Common myeloid progenitor, CD34-positive (primary cell): ENCODE data around the gene MARS1.
"Not testable (repeated sequence)": the region's sequence is repeated elsewhere in the genome, so short reads cannot be mapped to it uniquely, and the experiment has no call there.

Source experiments
- CTCF ChIA-PET: fragments of 350-600 bp; sonication (Branson Sonifier 250); formaldehyde crosslinking; loops from one replicate; lab custom pipeline; 2021; ENCODE audit warnings: antibody characterized with exemption; lab: Charles Lee
- POLR2A ChIA-PET: fragments of 350-600 bp; sonication (Branson Sonifier 250); formaldehyde crosslinking; loops from one replicate; lab custom pipeline; 2021; ENCODE audit warnings: antibody characterized with exemption; lab: Charles Lee
- DNase-seq, 3 donors: peaks; one replicate each; pipeline versions ENCODE4 v3.0.0 to v3.0.0-alpha.2; 2013
- H3K27ac ChIP-seq, 2 experiments: 1 replicate in 1 of 2; 2 replicates in 1 of 2; pipeline ENCODE4 v1.7.0; 2013; ENCODE audit warnings: inconsistent platforms in 2 of 2, low read length in 2 of 2, mild to moderate bottlenecking in 2 of 2, low read depth in 1 of 2, moderate library complexity in 1 of 2; ENCODE audit not compliant: severe bottlenecking in 2 of 2, insufficient read depth in 1 of 2, poor library complexity in 1 of 2
- H3K27me3 ChIP-seq, 5 experiments: replicated peaks in 2 of 5; 1 replicate in 3 of 5; 2 replicates in 2 of 5; pipeline versions ENCODE4 v1.6.1 to v1.7.0; 2013; ENCODE audit warnings: low read length in 4 of 5, mild to moderate bottlenecking in 2 of 5, moderate library complexity in 2 of 5, inconsistent platforms in 1 of 5; ENCODE audit not compliant: insufficient read depth in 5 of 5, control insufficient read depth in 4 of 5
- H3K36me3 ChIP-seq, 4 experiments: 1 replicate in 2 of 4; 2 replicates in 2 of 4; pipeline versions ENCODE4 v1.6.1 to v1.7.0; 2013; ENCODE audit warnings: low read length in 3 of 4, control low read depth in 1 of 4, mild to moderate bottlenecking in 1 of 4; ENCODE audit not compliant: control insufficient read depth in 4 of 4, insufficient read depth in 4 of 4
- H3K4me1 ChIP-seq, 4 experiments: 1 replicate in 3 of 4; 2 replicates in 1 of 4; pipeline versions ENCODE4 v1.6.1 to v1.7.1; 2013; ENCODE audit warnings: low read length in 3 of 4, mild to moderate bottlenecking in 3 of 4, control low read depth in 1 of 4, inconsistent platforms in 1 of 4, moderate library complexity in 1 of 4; ENCODE audit not compliant: control insufficient read depth in 4 of 4, insufficient read depth in 4 of 4; ENCODE audit errors: control extremely low read depth in 1 of 4
- H3K4me3 ChIP-seq, 7 experiments: 1 replicate in 4 of 7; 2 replicates in 3 of 7; pipeline versions ENCODE4 v1.5.1 to v1.7.0; 2013; ENCODE audit warnings: mild to moderate bottlenecking in 7 of 7, low read length in 6 of 7, moderate library complexity in 6 of 7, inconsistent platforms in 2 of 7, low read depth in 2 of 7, control low read depth in 1 of 7; ENCODE audit not compliant: insufficient read depth in 4 of 7, control insufficient read depth in 1 of 7; ENCODE audit errors: extremely low read depth in 1 of 7
- H3K9me3 ChIP-seq, 5 experiments: 1 replicate in 4 of 5; 2 replicates in 1 of 5; pipeline versions ENCODE4 v1.6.1 to v1.7.1; 2013; ENCODE audit warnings: low read length in 4 of 5, mild to moderate bottlenecking in 2 of 5, inconsistent platforms in 1 of 5, low read depth in 1 of 5, moderate library complexity in 1 of 5; ENCODE audit not compliant: control insufficient read depth in 4 of 5, insufficient read depth in 2 of 5; ENCODE audit errors: control extremely low read depth in 1 of 5
- whole genome bisulfite sequencing: methylation state at CpG from one replicate; pipeline ENCODE4 v1.1.5; 2013; ENCODE audit not compliant: insufficient coverage; 5-methylcytosine and 5-hydroxymethylcytosine counted together

The MARS1 gene

GRCh38 chr12:57554897-57555296, 67.0 kb downstream of the MARS1 start:
- H3K36me3 ChIP-seq: no peaks in the 10 kb centered on the region
- POLR2A ChIA-PET: no interaction called here
- CTCF ChIA-PET: interaction anchor here (0.6 to 1.4 kb wide), 3 partner anchors 9 to 29 kb away, joined by 3 to 5 read pairs (median 3); no protein-coding TSS in a partner anchor
- no peaks in the 10 kb centered on the region for H3K9me3 ChIP-seq
- H3K4me1 ChIP-seq: peaks cover 0 to 8% (median 3%) of the 10 kb centered on the region in 4 experiments
- no peak for DNase-seq
- peaks cover 0 to 22% (median 0%) of the 10 kb centered on the region in 5 experiments for H3K27me3 ChIP-seq
- no peak overlapping the region for H3K4me3 ChIP-seq
- no peak overlapping the region for H3K27ac ChIP-seq
- WGBS: no CpG with 5 or more reads among the region's 1 CpG

- Histone ChIP-seq H3K36me3 (no peaks in the 10 kb centered on the region), H3K4me3 (no peak overlapping the region), H3K27ac (no peak overlapping the region), H3K27me3 (peaks cover 0 to 6% (median 0%) of the 10 kb centered on the region in 5 experiments), H3K4me1 (peaks cover 0 to 7% (median 2%) of the 10 kb centered on the region in 4 experiments), H3K9me3 (no peaks in the 10 kb centered on the region)
- 100% methylated on average over 1 of the region's 4 CpGs for WGBS
- ChIA-PET POLR2A (no interaction called here), CTCF (interaction anchor here (1.0 kb wide), 1 partner anchor 13 kb away, joined by 3 read pairs; no protein-coding TSS in a partner anchor)
- DNase-seq: no peak
These were observed 71.0 kb downstream of the MARS1 start for GRCh38 chr12:57558864-57559263.

- WGBS: no CpG with 5 or more reads among the region's 2 CpGs
- H3K27ac ChIP-seq: no peak overlapping the region
- no peak overlapping the region for H3K4me3 ChIP-seq
- POLR2A ChIA-PET: no interaction called here
- no peak for DNase-seq
- H3K4me1 ChIP-seq: peaks cover 0 to 7% (median 2%) of the 10 kb centered on the region in 4 experiments
- H3K9me3 ChIP-seq: no peaks in the 10 kb centered on the region
- H3K27me3 ChIP-seq: peaks cover 0 to 6% (median 0%) of the 10 kb centered on the region in 5 experiments
- CTCF ChIA-PET: no interaction called here
- peaks cover 0 to 2% (median 0%) of the 10 kb centered on the region in 4 experiments for H3K36me3 ChIP-seq
These were observed 72.6 kb downstream of the MARS1 start for GRCh38 chr12:57560516-57560915.

GRCh38 chr12:57561117-57561516, 73.2 kb downstream of the MARS1 start:
- 100% methylated on average over 1 of the region's 1 CpG for WGBS
- H3K4me3 ChIP-seq, H3K9me3 ChIP-seq, CTCF ChIA-PET, H3K27ac ChIP-seq, POLR2A ChIA-PET, DNase-seq, H3K27me3 ChIP-seq, H3K36me3 ChIP-seq, H3K4me1 ChIP-seq: not testable (repeated sequence)

GRCh38 chr12:57563358-57563757, 75.5 kb downstream of the MARS1 start:
- Histone ChIP-seq H3K9me3 (no peaks in the 10 kb centered on the region), H3K27ac (no peak overlapping the region), H3K36me3 (peaks cover 0 to 2% (median 0%) of the 10 kb centered on the region in 4 experiments), H3K4me3 (no peak overlapping the region), H3K4me1 (peaks cover 0 to 7% (median 2%) of the 10 kb centered on the region in 4 experiments), H3K27me3 (peaks cover 0 to 6% (median 0%) of the 10 kb centered on the region in 5 experiments)
- peak in 2 of 3 donors; percentile 45 to 66 for DNase-seq
- WGBS: 6% methylated on average over 3 of the region's 4 CpGs
- ChIA-PET POLR2A (interaction anchor here (1.0 kb wide), 1 partner anchor 43 kb away, joined by 9 read pairs; the partner anchor contains the start of gene DDIT3), CTCF (interaction anchor here (1.6 to 3.7 kb wide), 2 partner anchors 20 to 27 kb away, joined by 5 to 15 read pairs; no protein-coding TSS in a partner anchor)

GRCh38 chr12:57564178-57564740, 76.4 kb downstream of the MARS1 start:
- H3K4me3 ChIP-seq: no peak overlapping the region
- no peak for DNase-seq
- peaks cover 0 to 6% (median 0%) of the 10 kb centered on the region in 5 experiments for H3K27me3 ChIP-seq
- H3K4me1 ChIP-seq: peaks cover 0 to 7% (median 2%) of the 10 kb centered on the region in 4 experiments
- peaks cover 0 to 2% (median 0%) of the 10 kb centered on the region in 4 experiments for H3K36me3 ChIP-seq
- WGBS: 100% methylated on average over 4 of the region's 7 CpGs
- no peak overlapping the region for H3K27ac ChIP-seq
- H3K9me3 ChIP-seq: no peaks in the 10 kb centered on the region
- ChIA-PET CTCF (interaction anchor here (0.6 to 3.7 kb wide), 2 partner anchors 19 to 163 kb away, joined by 4 to 15 read pairs; no protein-coding TSS in a partner anchor), POLR2A (interaction anchor here (0.5 kb wide), 1 partner anchor 44 kb away, joined by 3 read pairs; the partner anchor contains the start of gene DDIT3)
